GM21737 (cell line): Measurements from ENCODE around the gene AGXT.
"Not testable (repeated sequence)": the region's sequence is repeated elsewhere in the genome, so short reads cannot be mapped to it uniquely, and the experiment has no call there.

ENCODE experiments used
- ATAC-seq: cut with Tn5 transposase; IDR thresholded peaks from one replicate; pipeline ENCODE4 v1.9.1; 2021; ENCODE audit warnings: mild to moderate bottlenecking, moderate library complexity; ENCODE audit not compliant: unreplicated experiment

The AGXT gene

GRCh38 chr2:240839152-240840143 is 29.2 kb upstream of the AGXT start:
- no peak for ATAC-seq

GRCh38 chr2:240840435-240841060 is 28.1 kb upstream of the AGXT start:
- no peak for ATAC-seq

GRCh38 chr2:240846309-240846708 is 22.3 kb upstream of the AGXT start:
- not testable (repeated sequence) for ATAC-seq

- no peak for ATAC-seq
Observed at GRCh38 chr2:240846873-240847595, 21.6 kb upstream of the AGXT start.

- no peak for ATAC-seq
Observed at GRCh38 chr2:240847817-240848216, 20.8 kb upstream of the AGXT start.

GRCh38 chr2:240848900-240849680 is 19.5 kb upstream of the AGXT start:
- no peak for ATAC-seq

- ATAC-seq: no peak
Observed at GRCh38 chr2:240850026-240850425, 18.6 kb upstream of the AGXT start.

- ATAC-seq: no peak
Observed at GRCh38 chr2:240850756-240851077, 17.9 kb upstream of the AGXT start.

GRCh38 chr2:240851078-240851991 is 17.3 kb upstream of the AGXT start:
- no peak for ATAC-seq

- no peak for ATAC-seq
Observed at GRCh38 chr2:240852671-240853314, 15.8 kb upstream of the AGXT start.

GRCh38 chr2:240855670-240856069 is 13.0 kb upstream of the AGXT start:
- no peak for ATAC-seq

GRCh38 chr2:240856151-240856980 is 12.3 kb upstream of the AGXT start:
- no peak for ATAC-seq

GRCh38 chr2:240857039-240858008 is 11.3 kb upstream of the AGXT start:
- ATAC-seq: no peak

GRCh38 chr2:240858321-240858720 is 10.3 kb upstream of the AGXT start:
- no peak for ATAC-seq

- no peak for ATAC-seq
Observed at GRCh38 chr2:240858871-240859270, 9.8 kb upstream of the AGXT start.

GRCh38 chr2:240861547-240861946 is 7.1 kb upstream of the AGXT start:
- no peak for ATAC-seq

GRCh38 chr2:240864475-240864874 is 4.1 kb upstream of the AGXT start:
- no peak for ATAC-seq
